Immature natural killer cell (primary cell): ENCODE results near the gene POU4F1. TPM values are rescaled to one million over a fixed set of nuclear protein-coding genes. Genes with fewer than 3 reads are reported as not detected.

ENCODE experiments used
- polyA plus RNA-seq, 3 donors: library from polyadenylated mRNA; unstranded; fragments of 300-500 nt; fragmentation: Illumina TruSeq; gene quantifications; one replicate each; pipeline ENCODE4 v1.2.3, GENCODE V29; 2021

The POU4F1 gene
- polyA plus RNA-seq, 3 donors from 2014 or later, result not detected

Other genes with a start within 250 kb of the POU4F1 start
- 10 to 100 TPM in 1 of 3 donors, 1 to 10 TPM in 2; 5.4 to 12.3 (median 7.4) TPM for gene OBI1, start 55.6 kb upstream of the POU4F1 start, polyA plus RNA-seq